Osteoblast (primary cell): Measurements from ENCODE around the gene CAPSL. TPM values are rescaled to one million over a fixed set of nuclear protein-coding genes. Genes with fewer than 3 reads are reported as not detected.

Experiments used
- DNase-seq: peaks from one replicate; pipeline ENCODE4 v3.0.0; 2011; ENCODE audit warnings: low spot score, mixed read lengths; ENCODE audit not compliant: insufficient read length; ENCODE audit errors: missing footprints
- H2AFZ ChIP-seq: 2 replicates; pipeline ENCODE4 v1.6.0; 2011; ENCODE audit warnings: mild to moderate bottlenecking, low read length
- H3K27ac ChIP-seq: 2 replicates; pipeline ENCODE4 v1.5.1; 2011; ENCODE audit warnings: mild to moderate bottlenecking, low read depth, low read length, moderate library complexity
- H3K27me3 ChIP-seq: 2 replicates; pipeline ENCODE4 v1.6.0; 2012; ENCODE audit warnings: mild to moderate bottlenecking, control low read depth, inconsistent platforms, low read length, moderate library complexity; ENCODE audit not compliant: insufficient read depth
- H3K36me3 ChIP-seq: 2 replicates; pipeline ENCODE4 v1.5.1; 2011; ENCODE audit warnings: mild to moderate bottlenecking, low read length, control low read depth, moderate library complexity; ENCODE audit not compliant: insufficient read depth
- H3K4me1 ChIP-seq: 2 replicates; pipeline ENCODE4 v1.5.1; 2011; ENCODE audit warnings: mild to moderate bottlenecking, low read length, control low read depth, moderate library complexity; ENCODE audit not compliant: insufficient read depth
- H3K4me2 ChIP-seq: 2 replicates; pipeline ENCODE4 v1.6.0; 2011; ENCODE audit warnings: mild to moderate bottlenecking, low read length; ENCODE audit not compliant: insufficient read depth
- H3K4me3 ChIP-seq: fragments of 200-600 bp; sonication (generic); 3 replicates; pipeline ENCODE4 v1.5.1; 2012; ENCODE audit warnings: mild to moderate bottlenecking, low read length, inconsistent platforms; ENCODE audit not compliant: insufficient read depth
- H3K79me2 ChIP-seq: 2 replicates; pipeline ENCODE4 v1.6.0; 2012; ENCODE audit warnings: mild to moderate bottlenecking, low read length, control low read depth, inconsistent platforms; ENCODE audit not compliant: insufficient read depth
- H3K9me3 ChIP-seq: 2 replicates; pipeline ENCODE4 v1.5.1; 2011; ENCODE audit warnings: low read depth, low read length, control low read depth
- H4K20me1 ChIP-seq: 2 replicates; pipeline ENCODE4 v1.6.0; 2012; ENCODE audit warnings: mild to moderate bottlenecking, low read length, control low read depth; ENCODE audit not compliant: insufficient read depth
- CTCF ChIP-seq: IDR thresholded peaks from 2 replicates; pipeline ENCODE4 v1.5.1; 2011; ENCODE audit warnings: mild to moderate bottlenecking, low read depth, low read length, moderate library complexity; ENCODE audit errors: extremely low read depth
- total RNA-seq: library from RNA; depleted of rRNA; stranded (reverse); fragments of >200 nt; gene quantifications from 2 replicates; pipeline ENCODE4 v1.2.3, GENCODE V29; 2012

The CAPSL gene
- total RNA-seq, 1 donor: not detected

- no peak for TF ChIP-seq CTCF
- Histone ChIP-seq H3K36me3 (no peaks in the 10 kb centered on the region), H3K4me2 (no peak overlapping the region), H3K27ac (no peak overlapping the region), H3K4me3 (no peak overlapping the region), H3K4me1 (no peaks in the 10 kb centered on the region), H3K9me3 (no peaks in the 10 kb centered on the region), H3K79me2 (no peaks in the 10 kb centered on the region), H3K27me3 (peaks cover 18% of the 10 kb centered on the region), H4K20me1 (no peaks in the 10 kb centered on the region), H2AFZ (no peak overlapping the region)
- DNase-seq: no peak
These were observed 21.9 kb upstream of the CAPSL start for GRCh38 chr5:35960328-35960727.

- no peak for TF ChIP-seq CTCF
- H4K20me1 ChIP-seq: no peaks in the 10 kb centered on the region
- H3K4me2 ChIP-seq: no peak overlapping the region
- H3K36me3 ChIP-seq: no peaks in the 10 kb centered on the region
- H3K79me2 ChIP-seq: no peaks in the 10 kb centered on the region
- H3K4me1 ChIP-seq: no peaks in the 10 kb centered on the region
- H3K4me3 ChIP-seq: no peak overlapping the region
- DNase-seq: no peak
- peaks cover 27% of the 10 kb centered on the region for H3K27me3 ChIP-seq
- H2AFZ ChIP-seq: no peak overlapping the region
- no peak overlapping the region for H3K27ac ChIP-seq
- no peaks in the 10 kb centered on the region for H3K9me3 ChIP-seq
These were observed 18.0 kb upstream of the CAPSL start for GRCh38 chr5:35956429-35956828.

- no peak overlapping the region for H3K4me2 ChIP-seq
- H3K9me3 ChIP-seq: no peaks in the 10 kb centered on the region
- H3K4me3 ChIP-seq: no peak overlapping the region
- no peak overlapping the region for H2AFZ ChIP-seq
- TF ChIP-seq CTCF: no peak
- H3K27ac ChIP-seq: no peak overlapping the region
- peaks cover 21% of the 10 kb centered on the region for H3K27me3 ChIP-seq
- H3K79me2 ChIP-seq: no peaks in the 10 kb centered on the region
- no peaks in the 10 kb centered on the region for H3K4me1 ChIP-seq
- no peaks in the 10 kb centered on the region for H3K36me3 ChIP-seq
- no peaks in the 10 kb centered on the region for H4K20me1 ChIP-seq
- no peak for DNase-seq
These were observed 15.8 kb upstream of the CAPSL start for GRCh38 chr5:35954175-35954574.

- no peak overlapping the region for H3K4me2 ChIP-seq
- H3K4me3 ChIP-seq: no peak overlapping the region
- H3K27me3 ChIP-seq: peaks cover 3% of the 10 kb centered on the region
- no peak for TF ChIP-seq CTCF
- H3K9me3 ChIP-seq: no peaks in the 10 kb centered on the region
- H4K20me1 ChIP-seq: no peaks in the 10 kb centered on the region
- DNase-seq: no peak
- no peaks in the 10 kb centered on the region for H3K79me2 ChIP-seq
- no peak overlapping the region for H2AFZ ChIP-seq
- H3K4me1 ChIP-seq: no peaks in the 10 kb centered on the region
- H3K36me3 ChIP-seq: no peaks in the 10 kb centered on the region
- H3K27ac ChIP-seq: no peak overlapping the region
These were observed 8.7 kb upstream of the CAPSL start for GRCh38 chr5:35947085-35947484.
